ENCODE data around the gene NOC4L. TPM values are rescaled to one million over a fixed set of nuclear protein-coding genes. Genes with fewer than 3 reads are reported as not detected.

Gene NOC4L
- total RNA-seq, 3 donors from 2014 or later (not counting 1 experiment from before 2014, with no cell fraction given), result 21.0 to 30.2 (median 21.7) TPM

DNA sequence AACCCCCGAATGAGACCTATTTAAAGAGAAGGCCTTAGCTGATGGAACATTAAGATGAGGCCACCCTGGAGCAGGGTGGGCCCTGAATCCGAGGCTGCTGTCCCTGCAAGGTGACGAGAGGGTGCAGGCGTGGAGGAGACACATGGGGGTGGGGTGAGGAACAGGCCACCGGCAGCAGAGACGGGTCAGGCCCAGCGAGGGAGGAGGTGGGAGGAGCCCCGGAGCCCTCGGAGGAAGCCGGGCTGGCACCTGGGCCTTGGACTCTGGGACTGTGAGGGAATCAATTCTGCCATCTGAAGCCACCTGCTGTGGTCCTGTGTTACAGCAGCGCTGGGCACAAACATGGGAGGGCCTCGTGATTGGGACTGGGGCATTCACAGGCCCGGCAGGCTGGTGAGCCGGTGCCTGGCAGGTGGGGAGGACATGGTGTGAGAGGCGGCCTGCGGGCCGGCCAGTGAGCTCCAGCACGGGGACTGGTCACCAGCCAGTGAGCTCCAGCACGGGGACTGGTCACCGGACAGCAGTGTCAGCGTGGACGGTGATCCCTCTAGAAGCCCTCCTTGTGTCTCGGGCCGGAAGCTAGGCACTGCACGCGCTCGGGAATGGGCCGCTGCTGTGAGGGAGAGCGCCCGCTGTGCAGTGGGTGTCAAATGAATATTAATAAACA, 46.7 kb downstream of the NOC4L start:
- Histone ChIP-seq H3K36me3 (ENCODE audit: control insufficient read depth, insufficient read depth, low read length) (no peaks in the 10 kb centered on the region), H3K9me3 (ENCODE audit: control insufficient read depth, insufficient read depth, low read length) (peaks cover 14% of the 10 kb centered on the region), H3K27ac (ENCODE audit: low read length) (no peak overlapping the region), H3K4me3 (ENCODE audit: low read length) (no peak overlapping the region), H3K27me3 (ENCODE audit: control insufficient read depth, insufficient read depth, low read length) (no peaks in the 10 kb centered on the region), H3K4me1 (ENCODE audit: control insufficient read depth, insufficient read depth, low read length) (peaks cover 47% of the 10 kb centered on the region)
- no peak for ATAC-seq
- Mint-ChIP-seq H3K27ac (no peak overlapping the region), H3K4me3 (peak overlapping the region; percentile 88), H3K27me3 (ENCODE audit: low read depth in 2 of 2) (peaks cover 0 to 2% of the 10 kb centered on the region in 2 donors), H3K4me1 (peaks cover 22 to 25% of the 10 kb centered on the region in 2 donors), H3K36me3 (no peaks in the 10 kb centered on the region), H3K9me3 (no peaks in the 10 kb centered on the region)
- intact Hi-C loops (cut with micrococcal nuclease), result no loop called here
- TF ChIP-seq, protein P1, sequence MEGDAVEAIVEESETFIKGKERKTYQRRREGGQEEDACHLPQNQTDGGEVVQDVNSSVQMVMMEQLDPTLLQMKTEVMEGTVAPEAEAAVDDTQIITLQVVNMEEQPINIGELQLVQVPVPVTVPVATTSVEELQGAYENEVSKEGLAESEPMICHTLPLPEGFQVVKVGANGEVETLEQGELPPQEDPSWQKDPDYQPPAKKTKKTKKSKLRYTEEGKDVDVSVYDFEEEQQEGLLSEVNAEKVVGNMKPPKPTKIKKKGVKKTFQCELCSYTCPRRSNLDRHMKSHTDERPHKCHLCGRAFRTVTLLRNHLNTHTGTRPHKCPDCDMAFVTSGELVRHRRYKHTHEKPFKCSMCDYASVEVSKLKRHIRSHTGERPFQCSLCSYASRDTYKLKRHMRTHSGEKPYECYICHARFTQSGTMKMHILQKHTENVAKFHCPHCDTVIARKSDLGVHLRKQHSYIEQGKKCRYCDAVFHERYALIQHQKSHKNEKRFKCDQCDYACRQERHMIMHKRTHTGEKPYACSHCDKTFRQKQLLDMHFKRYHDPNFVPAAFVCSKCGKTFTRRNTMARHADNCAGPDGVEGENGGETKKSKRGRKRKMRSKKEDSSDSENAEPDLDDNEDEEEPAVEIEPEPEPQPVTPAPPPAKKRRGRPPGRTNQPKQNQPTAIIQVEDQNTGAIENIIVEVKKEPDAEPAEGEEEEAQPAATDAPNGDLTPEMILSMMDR (IDR thresholded peaks at IDR 0.05), result no peak
- 90% methylated on average over 30 of the region's 30 CpGs for WGBS (ENCODE audit: insufficient coverage)
- no peak for DNase-seq

DNA sequence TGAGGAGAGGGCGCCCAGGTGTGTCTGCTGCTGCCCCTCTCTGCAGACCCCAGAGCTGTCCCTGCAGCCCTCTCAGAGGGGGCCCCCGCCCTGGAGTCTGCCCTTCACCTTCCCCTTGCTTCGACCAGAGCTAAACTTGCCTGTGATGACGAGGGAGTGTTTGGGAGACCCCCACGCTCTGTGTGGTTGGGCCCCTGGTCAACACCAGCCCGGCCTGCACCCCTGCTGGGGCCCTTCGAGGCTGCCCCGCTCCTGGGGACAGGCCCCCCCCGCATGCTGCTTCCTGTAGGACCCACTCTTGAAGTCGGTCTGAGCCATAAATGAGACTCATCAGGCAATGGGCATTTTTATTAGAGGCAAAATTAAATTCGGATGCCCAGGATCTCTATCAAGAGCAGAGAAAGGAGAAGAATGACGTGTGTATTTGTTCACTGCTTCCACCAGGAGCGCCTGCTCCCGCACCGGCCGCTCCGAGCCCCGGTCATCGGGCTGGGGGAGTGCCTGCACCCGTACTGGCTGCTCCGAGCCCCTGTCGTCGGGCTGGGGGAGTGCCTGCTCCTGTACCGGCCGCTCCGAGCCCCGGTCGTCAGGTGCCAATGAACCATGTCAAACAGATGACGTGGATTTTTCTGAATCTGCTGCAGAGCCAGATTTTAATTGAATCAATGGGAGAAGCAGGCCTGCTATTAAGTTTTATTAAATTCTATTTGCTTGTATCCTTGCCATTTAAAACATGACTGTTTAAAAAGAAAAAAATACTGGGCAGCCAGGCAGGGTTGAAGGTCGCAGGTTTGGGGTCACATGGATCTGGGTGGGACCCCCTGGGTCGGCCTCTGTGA, 47.7 kb downstream of the NOC4L start:
- 86% methylated on average over 31 of the region's 31 CpGs for WGBS (ENCODE audit: insufficient coverage)
- H3K27ac Mint-ChIP-seq, result no peak overlapping the region
- H3K4me3 Mint-ChIP-seq, result peak overlapping the region; percentile 35
- no peaks in the 10 kb centered on the region for H3K9me3 Mint-ChIP-seq
- H3K4me3 ChIP-seq (ENCODE audit: low read length), result no peak overlapping the region
- H3K9me3 ChIP-seq (ENCODE audit: control insufficient read depth, insufficient read depth, low read length), result peaks cover 14% of the 10 kb centered on the region
- H3K27me3 ChIP-seq (ENCODE audit: control insufficient read depth, insufficient read depth, low read length), result no peaks in the 10 kb centered on the region
- peaks cover 19 to 20% of the 10 kb centered on the region in 2 donors for H3K4me1 Mint-ChIP-seq
- ATAC-seq (no peak), DNase-seq (no peak)
- H3K4me1 ChIP-seq (ENCODE audit: control insufficient read depth, insufficient read depth, low read length), result peaks cover 37% of the 10 kb centered on the region
- no peak overlapping the region for H3K27ac ChIP-seq (ENCODE audit: low read length)
- no peaks in the 10 kb centered on the region for H3K36me3 ChIP-seq (ENCODE audit: control insufficient read depth, insufficient read depth, low read length)
- intact Hi-C loops (cut with micrococcal nuclease), result no loop called here
- no peaks in the 10 kb centered on the region for H3K36me3 Mint-ChIP-seq
- TF ChIP-seq, protein P1 (IDR thresholded peaks at IDR 0.05), result no peak
- peaks cover 0 to 2% of the 10 kb centered on the region in 2 donors for H3K27me3 Mint-ChIP-seq (ENCODE audit: low read depth in 2 of 2)

DNA sequence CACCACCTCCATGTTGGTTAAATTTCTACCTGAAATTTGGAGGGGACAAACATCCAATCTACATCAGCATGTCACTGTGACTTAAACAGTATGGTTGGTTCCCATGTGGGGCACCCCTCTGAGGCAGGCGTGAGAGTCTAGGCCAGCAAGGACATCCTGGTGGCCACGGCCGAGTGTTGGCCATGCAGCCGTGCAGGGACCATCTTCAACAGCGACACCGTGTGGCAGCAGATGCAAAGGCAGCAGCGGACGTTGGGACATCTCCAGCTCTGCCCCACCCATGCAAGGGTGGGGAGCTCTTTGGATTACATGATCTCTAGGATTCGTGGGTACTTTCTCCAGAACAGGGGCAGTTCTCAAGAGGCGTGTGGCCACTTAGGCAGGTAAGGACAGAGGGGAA, 49.8 kb downstream of the NOC4L start:
- Mint-ChIP-seq H3K4me1 (peaks cover 11 to 19% of the 10 kb centered on the region in 2 donors), H3K9me3 (no peaks in the 10 kb centered on the region), H3K27ac (no peak overlapping the region), H3K36me3 (no peaks in the 10 kb centered on the region), H3K27me3 (ENCODE audit: low read depth in 2 of 2) (peaks cover 0 to 2% of the 10 kb centered on the region in 2 donors), H3K4me3 (no peak overlapping the region)
- no peak for ATAC-seq
- Histone ChIP-seq H3K9me3 (ENCODE audit: control insufficient read depth, insufficient read depth, low read length) (peaks cover 14% of the 10 kb centered on the region), H3K27me3 (ENCODE audit: control insufficient read depth, insufficient read depth, low read length) (no peaks in the 10 kb centered on the region), H3K27ac (ENCODE audit: low read length) (no peak overlapping the region), H3K36me3 (ENCODE audit: control insufficient read depth, insufficient read depth, low read length) (no peaks in the 10 kb centered on the region), H3K4me1 (ENCODE audit: control insufficient read depth, insufficient read depth, low read length) (peaks cover 16% of the 10 kb centered on the region), H3K4me3 (ENCODE audit: low read length) (no peak overlapping the region)
- peak in 1 of 2 donors; percentile 54 for DNase-seq
- WGBS (ENCODE audit: insufficient coverage), result 54% methylated on average over 10 of the region's 10 CpGs
- intact Hi-C loops (cut with micrococcal nuclease), result no loop called here
- TF ChIP-seq, protein P1 (IDR thresholded peaks at IDR 0.05), result no peak
